Activated CD8-positive, alpha-beta T cell treated with anti-CD3 and anti-CD28 coated beads, Interleukin-2, amount 10 ng/mL, durations not matched to agents 7 days and 5 days (primary cell): ENCODE measurements around the gene PUDP. TPM values are rescaled to one million over a fixed set of nuclear protein-coding genes. Genes with fewer than 3 reads are reported as not detected.
"Not testable (repeated sequence)": the region's sequence is repeated elsewhere in the genome, so short reads cannot be mapped to it uniquely, and the experiment has no call there.

Experiments
- ATAC-seq: fragments of 150-1000 bp; cut with Tn5 transposase; one replicate; pipeline ENCODE4 v1.10.0; 2021; ENCODE audit warnings: moderate library complexity
- CTCF ChIA-PET: fragments of 350-600 bp; sonication (Branson Sonifier 250); formaldehyde crosslinking; loops from one replicate; lab custom pipeline; 2021; ENCODE audit warnings: antibody characterized with exemption; lab: Charles Lee
- POLR2A ChIA-PET: fragments of 350-600 bp; sonication (Branson Sonifier 250); formaldehyde crosslinking; loops from one replicate; lab custom pipeline; 2021; ENCODE audit warnings: antibody characterized with exemption; lab: Charles Lee
- DNase-seq: peaks from one replicate; pipeline ENCODE4 v3.0.0-alpha.2; 2020
- H3K27ac Mint-ChIP-seq: one replicate; pipeline ENCODE4 v1.8.0; 2021; ENCODE audit warnings: mild to moderate bottlenecking, mixed read lengths
- H3K27me3 Mint-ChIP-seq: one replicate; pipeline ENCODE4 v1.8.0; 2021; ENCODE audit warnings: low read depth, mixed read lengths
- H3K36me3 Mint-ChIP-seq: one replicate; pipeline ENCODE4 v1.8.0; 2021; ENCODE audit warnings: low read depth, mixed read lengths
- H3K4me1 Mint-ChIP-seq: one replicate; pipeline ENCODE4 v1.8.0; 2021; ENCODE audit warnings: low read depth, mixed read lengths
- H3K4me3 Mint-ChIP-seq: one replicate; pipeline ENCODE4 v1.8.0; 2021; ENCODE audit warnings: mild to moderate bottlenecking, mixed read lengths
- H3K9me3 Mint-ChIP-seq: one replicate; pipeline ENCODE4 v1.8.0; 2022; ENCODE audit warnings: mixed read lengths; ENCODE audit not compliant: insufficient read depth
- total RNA-seq, 2 experiments: library from RNA; stranded (reverse); gene quantifications; one replicate each; pipeline ENCODE4 v1.2.3, GENCODE V29; 2021

Gene PUDP
- total RNA-seq, 2 experiments from 2014 or later: 16.1 to 16.6 TPM

DNA sequence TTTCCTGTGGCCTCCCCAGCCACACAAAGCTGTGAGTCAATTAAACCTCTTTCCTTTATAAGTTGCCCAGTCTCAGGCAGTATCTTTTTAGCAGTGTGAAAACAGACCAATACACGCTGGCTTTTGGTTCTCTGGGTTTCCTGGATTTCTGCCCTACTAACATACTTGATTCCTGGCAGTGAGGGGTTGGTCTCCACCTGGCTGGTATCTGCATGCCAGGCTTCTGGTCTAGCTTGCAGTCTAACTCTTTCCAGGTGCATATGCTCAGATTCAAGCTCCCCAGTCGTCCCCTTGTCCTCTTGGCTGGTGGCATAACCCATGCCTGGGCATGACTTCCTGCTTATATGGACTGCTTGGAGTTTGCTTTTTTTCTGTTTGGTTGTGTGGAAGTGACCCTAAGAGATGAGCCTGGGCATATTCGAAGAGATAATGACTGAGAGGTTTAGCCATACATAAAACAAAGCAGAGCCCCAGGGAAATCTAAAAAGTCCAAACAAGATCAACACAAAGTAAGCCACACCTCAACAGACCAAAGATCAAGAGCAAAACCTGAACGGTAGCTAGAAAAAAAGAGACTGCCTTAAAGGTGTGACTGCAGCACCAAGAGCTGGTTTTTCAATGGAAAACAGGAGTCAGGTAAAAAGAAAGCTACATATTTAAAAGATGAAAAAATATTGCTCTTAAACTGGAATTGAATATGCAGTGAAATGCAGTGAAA lies 102.6 kb downstream of the PUDP start:
- ChIA-PET CTCF (no interaction called here), POLR2A (no interaction called here)
- ATAC-seq (no peak), DNase-seq (no peak)
- H3K4me1 Mint-ChIP-seq: no peaks in the 10 kb centered on the region
- no peak overlapping the region for H3K4me3 Mint-ChIP-seq
- no peak overlapping the region for H3K27ac Mint-ChIP-seq
- no peaks in the 10 kb centered on the region for H3K9me3 Mint-ChIP-seq
- peaks cover 16% of the 10 kb centered on the region for H3K36me3 Mint-ChIP-seq
- no peaks in the 10 kb centered on the region for H3K27me3 Mint-ChIP-seq

DNA sequence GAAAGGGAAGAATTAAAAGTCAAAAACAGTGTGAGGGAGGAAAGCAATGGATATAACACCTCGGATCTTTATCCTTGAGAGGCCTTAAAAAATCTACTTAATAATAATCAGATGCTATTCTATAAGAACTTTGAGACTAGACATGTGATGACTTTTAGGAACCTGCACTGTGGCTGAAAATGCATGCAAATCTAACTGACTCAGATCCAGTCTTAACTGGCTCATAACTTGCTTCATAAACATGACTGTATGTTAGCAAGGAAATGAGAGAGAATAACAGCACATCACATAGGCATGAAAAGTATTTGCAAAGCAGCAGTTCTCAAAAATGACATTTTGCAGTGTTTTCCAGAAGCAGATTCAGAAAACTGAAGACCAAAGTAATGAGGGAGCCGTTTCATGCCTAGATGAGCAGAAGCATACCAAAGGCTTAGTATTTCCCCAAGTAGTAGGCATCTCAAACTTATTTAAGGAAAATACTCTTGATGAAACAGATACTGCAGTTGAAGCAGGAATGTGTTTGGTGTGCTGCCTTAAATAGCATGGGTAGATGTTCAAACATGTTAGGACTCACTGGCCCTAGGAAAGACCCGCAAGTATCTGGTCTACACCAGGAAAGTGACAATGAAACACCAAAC lies 104.0 kb downstream of the PUDP start:
- H3K27ac Mint-ChIP-seq, H3K9me3 Mint-ChIP-seq, DNase-seq, H3K4me1 Mint-ChIP-seq, H3K4me3 Mint-ChIP-seq, POLR2A ChIA-PET, ATAC-seq, CTCF ChIA-PET, H3K27me3 Mint-ChIP-seq: not testable (repeated sequence)
- peaks cover 12% of the 10 kb centered on the region for H3K36me3 Mint-ChIP-seq

DNA sequence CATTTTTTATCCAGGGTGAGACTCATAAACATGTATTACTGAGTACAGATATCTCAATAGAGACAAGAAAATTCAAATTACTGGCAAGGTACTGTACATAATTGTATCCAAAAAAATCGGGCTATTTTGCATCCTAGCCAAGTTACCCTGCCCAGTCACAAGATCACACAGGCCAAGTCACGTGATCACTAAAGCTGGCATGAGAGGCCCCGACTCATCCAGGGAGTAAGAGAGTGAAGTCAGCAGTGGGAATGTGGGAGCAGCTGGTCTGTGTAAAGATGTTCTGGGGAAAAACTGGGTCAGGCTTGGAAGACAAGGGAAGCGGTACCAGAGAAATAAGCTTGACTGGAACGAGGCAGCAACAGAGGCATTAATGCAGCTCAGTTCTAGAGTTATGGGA lies 119.7 kb downstream of the PUDP start:
- POLR2A ChIA-PET: no interaction called here
- Mint-ChIP-seq H3K4me1 (no peaks in the 10 kb centered on the region), H3K9me3 (no peaks in the 10 kb centered on the region), H3K4me3 (no peak overlapping the region), H3K27me3 (no peaks in the 10 kb centered on the region), H3K27ac (no peak overlapping the region), H3K36me3 (no peaks in the 10 kb centered on the region)
- DNase-seq (no peak), ATAC-seq (no peak)
- CTCF ChIA-PET: no interaction called here

DNA sequence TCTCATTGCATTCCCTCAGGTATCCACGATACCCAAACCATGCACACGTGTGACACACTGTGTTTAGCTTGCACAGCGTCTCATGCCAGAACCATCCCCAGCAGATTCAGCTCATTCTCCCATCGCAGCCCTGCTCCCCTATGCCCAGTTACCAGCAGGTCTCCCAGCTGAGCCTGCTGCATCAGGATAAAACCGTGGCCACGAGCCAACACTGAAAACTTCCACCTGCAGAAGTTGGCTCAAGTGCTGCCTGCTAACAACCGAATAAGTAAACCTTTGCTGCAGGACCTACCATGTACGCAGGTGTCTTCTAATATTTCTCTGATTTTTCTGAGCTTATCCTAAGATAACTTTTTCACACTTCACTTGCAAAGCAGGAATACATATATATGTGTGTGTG lies 120.9 kb downstream of the PUDP start:
- Mint-ChIP-seq H3K27ac (no peak overlapping the region), H3K36me3 (no peaks in the 10 kb centered on the region), H3K27me3 (no peaks in the 10 kb centered on the region), H3K4me1 (no peaks in the 10 kb centered on the region), H3K9me3 (no peaks in the 10 kb centered on the region), H3K4me3 (no peak overlapping the region)
- no peak for DNase-seq
- ChIA-PET POLR2A (no interaction called here), CTCF (no interaction called here)
- no peak for ATAC-seq

DNA sequence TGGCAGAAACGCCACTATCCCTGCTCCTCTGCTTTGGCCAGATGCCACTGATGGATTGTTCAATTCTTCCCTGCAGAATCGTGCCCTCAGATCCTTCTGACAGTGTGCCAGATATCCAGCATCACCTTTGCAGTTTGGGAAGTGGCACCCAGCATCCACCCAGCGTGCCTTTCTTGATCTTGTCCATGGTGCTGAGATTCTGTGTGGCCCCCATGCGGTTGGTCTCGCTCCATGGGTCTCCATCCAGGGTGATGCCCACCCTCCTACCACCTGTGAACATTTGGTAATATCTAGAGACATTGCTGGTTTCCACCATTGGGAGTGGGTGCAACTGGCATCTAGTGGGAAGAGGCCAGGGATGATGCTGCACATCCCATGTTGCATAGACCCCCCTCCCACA lies 121.6 kb downstream of the PUDP start:
- H3K4me1 Mint-ChIP-seq, H3K4me3 Mint-ChIP-seq, H3K9me3 Mint-ChIP-seq, H3K27me3 Mint-ChIP-seq, H3K36me3 Mint-ChIP-seq, DNase-seq, POLR2A ChIA-PET, H3K27ac Mint-ChIP-seq, ATAC-seq, CTCF ChIA-PET: not testable (repeated sequence)

DNA sequence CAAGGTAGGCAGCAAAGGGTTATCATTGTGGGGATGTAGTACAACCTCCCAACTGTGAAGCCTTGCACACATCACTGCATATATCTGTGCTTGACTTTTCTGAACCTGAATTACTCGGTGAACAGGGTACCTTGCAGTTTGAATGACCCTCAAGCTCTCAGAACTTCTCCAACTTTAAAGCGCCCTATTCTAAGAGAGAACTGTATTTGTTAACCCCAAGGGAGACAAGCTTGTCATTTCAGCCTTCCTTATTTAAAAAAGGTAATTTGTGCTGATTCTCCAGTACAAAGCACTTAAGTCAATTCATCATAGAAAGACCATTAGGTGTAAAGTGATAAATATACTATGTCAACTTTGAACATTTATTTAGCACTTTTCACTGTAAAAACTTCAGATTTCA lies 122.5 kb downstream of the PUDP start:
- Mint-ChIP-seq H3K4me3 (no peak overlapping the region), H3K4me1 (no peaks in the 10 kb centered on the region), H3K27ac (no peak overlapping the region), H3K27me3 (no peaks in the 10 kb centered on the region), H3K36me3 (no peaks in the 10 kb centered on the region), H3K9me3 (no peaks in the 10 kb centered on the region)
- no peak for DNase-seq
- no peak for ATAC-seq
- ChIA-PET CTCF (no interaction called here), POLR2A (no interaction called here)

DNA sequence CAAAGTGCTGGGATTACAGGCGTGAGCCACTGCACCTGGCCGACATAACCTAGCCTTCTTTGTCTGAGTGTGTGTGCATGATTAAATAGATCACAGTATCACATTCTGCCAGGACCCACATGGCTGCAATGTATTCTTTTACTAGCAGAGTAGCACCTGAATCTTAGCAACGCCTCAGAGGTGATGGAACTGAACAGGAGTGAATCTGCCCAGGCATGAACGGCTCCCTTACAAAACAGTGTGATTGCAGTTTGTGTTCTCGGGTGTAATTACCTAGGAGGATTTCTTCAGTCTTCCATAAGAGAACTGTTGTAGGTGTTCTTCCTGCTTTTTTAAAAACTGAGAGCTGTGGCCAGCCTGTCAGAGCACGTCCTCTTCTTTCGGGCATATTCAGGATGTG lies 123.1 kb downstream of the PUDP start:
- ChIA-PET CTCF (no interaction called here), POLR2A (no interaction called here)
- no peaks in the 10 kb centered on the region for H3K9me3 Mint-ChIP-seq
- ATAC-seq (no peak), DNase-seq (no peak)
- no peak overlapping the region for H3K27ac Mint-ChIP-seq
- H3K36me3 Mint-ChIP-seq: no peaks in the 10 kb centered on the region
- H3K4me3 Mint-ChIP-seq: no peak overlapping the region
- no peaks in the 10 kb centered on the region for H3K27me3 Mint-ChIP-seq
- H3K4me1 Mint-ChIP-seq: no peaks in the 10 kb centered on the region

DNA sequence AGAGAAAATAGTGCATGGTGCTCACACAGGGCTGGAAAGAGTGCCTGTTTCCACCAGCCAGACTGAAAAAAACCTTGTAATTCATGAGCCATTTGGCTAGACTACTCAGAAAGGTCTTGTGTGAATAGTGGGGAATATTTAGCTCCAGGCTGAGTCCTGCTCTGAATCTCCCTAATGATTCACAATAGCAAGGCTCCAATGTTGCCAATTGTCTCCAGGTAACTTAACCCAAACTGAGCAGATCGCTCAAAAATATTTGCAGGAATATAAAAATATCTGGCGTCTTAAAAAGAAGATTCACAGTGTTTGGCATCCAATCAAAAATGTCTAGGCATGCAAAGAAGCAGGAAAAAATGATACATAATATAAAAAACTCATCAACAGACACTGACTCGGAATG lies 125.0 kb downstream of the PUDP start:
- H3K27ac Mint-ChIP-seq, DNase-seq, H3K27me3 Mint-ChIP-seq, H3K4me3 Mint-ChIP-seq, H3K36me3 Mint-ChIP-seq, H3K4me1 Mint-ChIP-seq, CTCF ChIA-PET, H3K9me3 Mint-ChIP-seq, POLR2A ChIA-PET, ATAC-seq: not testable (repeated sequence)

DNA sequence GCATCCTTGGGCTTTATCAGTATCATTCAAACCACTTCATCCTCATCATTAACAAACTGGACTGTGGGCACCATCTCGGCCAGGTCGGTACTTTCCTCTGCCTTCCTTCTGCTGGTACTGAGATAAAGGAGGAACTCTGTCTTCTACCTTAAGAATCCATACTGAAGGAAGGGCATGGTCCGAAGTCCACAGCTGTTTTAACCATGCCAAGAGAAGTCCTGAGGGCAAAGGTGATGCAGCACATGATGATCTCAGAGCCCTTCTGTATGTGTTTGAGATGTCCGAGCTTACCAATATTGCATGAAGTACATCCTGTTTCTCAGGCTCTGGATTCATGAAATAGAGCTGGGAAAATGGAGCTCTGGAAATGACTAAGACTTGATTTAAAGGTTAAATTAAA lies 126.0 kb downstream of the PUDP start:
- Mint-ChIP-seq H3K27ac (no peak overlapping the region), H3K4me1 (no peaks in the 10 kb centered on the region), H3K27me3 (no peaks in the 10 kb centered on the region), H3K9me3 (no peaks in the 10 kb centered on the region), H3K4me3 (no peak overlapping the region), H3K36me3 (no peaks in the 10 kb centered on the region)
- DNase-seq (no peak), ATAC-seq (no peak)
- POLR2A ChIA-PET: no interaction called here
- CTCF ChIA-PET: no interaction called here

DNA sequence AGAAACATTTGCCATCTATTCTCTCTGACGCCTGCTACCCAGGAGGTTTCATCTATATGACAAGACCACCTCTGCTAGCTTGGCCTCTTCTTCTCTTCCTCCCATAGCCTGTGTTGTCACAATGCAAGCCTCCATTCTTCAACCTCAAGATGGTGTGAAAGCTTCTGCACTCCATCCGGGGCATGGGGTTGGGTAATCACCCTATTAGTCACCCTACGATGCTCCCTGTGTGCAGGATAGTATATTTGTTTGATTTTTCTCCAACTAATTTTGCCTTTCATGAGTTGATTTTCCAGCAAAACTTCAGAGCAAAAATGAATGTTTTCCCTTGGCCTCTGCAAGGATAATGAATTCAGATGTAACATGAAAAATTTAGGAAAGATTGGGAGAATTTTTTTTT lies 128.4 kb downstream of the PUDP start:
- Mint-ChIP-seq H3K9me3 (no peaks in the 10 kb centered on the region), H3K27ac (no peak overlapping the region), H3K27me3 (no peaks in the 10 kb centered on the region), H3K4me1 (no peaks in the 10 kb centered on the region), H3K36me3 (no peaks in the 10 kb centered on the region), H3K4me3 (no peak overlapping the region)
- DNase-seq (no peak), ATAC-seq (no peak)
- CTCF ChIA-PET: no interaction called here
- POLR2A ChIA-PET: no interaction called here

DNA sequence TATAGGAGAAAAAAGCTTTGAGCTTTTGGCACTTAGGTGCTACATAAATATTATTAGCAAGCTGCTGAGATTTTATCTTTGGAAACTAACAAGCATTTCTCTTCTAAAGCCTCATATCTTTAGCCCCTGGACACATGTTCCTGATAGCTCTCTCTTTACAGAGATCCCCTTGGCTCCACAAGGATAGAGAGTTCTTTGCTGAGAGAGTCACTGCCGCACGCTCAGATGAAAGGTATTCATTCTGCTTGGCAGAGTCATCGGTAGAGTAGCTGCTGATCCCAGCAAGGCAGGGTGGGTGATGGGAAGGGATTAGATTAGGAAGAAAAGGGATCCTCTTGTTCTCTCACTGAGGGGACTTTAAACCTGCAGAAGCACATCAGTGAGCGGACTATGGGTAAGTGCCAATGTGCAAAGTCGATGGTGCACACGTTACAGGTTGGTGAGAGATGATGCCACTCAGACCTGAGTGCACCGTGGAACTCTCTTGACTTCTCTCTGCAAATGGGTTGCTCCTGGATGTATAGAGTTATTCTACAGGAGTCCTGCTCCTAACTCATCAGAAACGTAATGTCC lies 135.6 kb downstream of the PUDP start:
- H3K27ac Mint-ChIP-seq, H3K36me3 Mint-ChIP-seq, ATAC-seq, CTCF ChIA-PET, H3K4me1 Mint-ChIP-seq, H3K9me3 Mint-ChIP-seq, POLR2A ChIA-PET, DNase-seq, H3K27me3 Mint-ChIP-seq, H3K4me3 Mint-ChIP-seq: not testable (repeated sequence)

DNA sequence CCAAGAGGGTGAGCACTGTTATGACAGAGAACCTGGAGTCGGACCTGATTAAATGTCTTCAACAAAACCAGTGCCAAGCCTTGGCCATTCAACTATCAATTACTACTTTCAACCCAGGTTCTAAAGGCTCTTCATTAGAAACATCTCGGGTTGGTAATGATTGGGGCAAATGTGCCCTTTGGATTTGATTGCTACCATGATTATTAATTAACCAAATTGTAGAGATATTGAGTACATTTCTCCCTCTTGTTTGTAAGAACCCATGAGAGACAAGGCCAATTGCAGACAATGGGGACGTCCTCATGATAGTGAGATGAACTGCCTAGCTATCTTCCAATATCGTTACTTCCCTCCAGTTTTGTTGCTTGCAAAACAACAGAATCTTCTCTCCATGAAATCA lies 137.1 kb downstream of the PUDP start:
- H3K9me3 Mint-ChIP-seq, H3K36me3 Mint-ChIP-seq, CTCF ChIA-PET, ATAC-seq, DNase-seq, POLR2A ChIA-PET, H3K27me3 Mint-ChIP-seq, H3K4me1 Mint-ChIP-seq, H3K4me3 Mint-ChIP-seq, H3K27ac Mint-ChIP-seq: not testable (repeated sequence)
